Testis (tissue), 2 donors: ENCODE results near the gene RSPH1.

ENCODE experiments used
- POLR2A ChIP-seq: fragments of 450-650 bp; IDR thresholded peaks from one replicate; pipeline ENCODE4 v1.6.1; 2017; ENCODE audit warnings: antibody characterized with exemption, mild to moderate bottlenecking, moderate library complexity
- TF ChIP-seq, protein P1 (sequence below), 3 experiments: fragments of 450-650 bp in 2 of 3; fragments of 200-600 bp in 1 of 3; sonication (generic) in 1 of 3; IDR thresholded peaks; one replicate each; pipeline ENCODE4 v1.5.1; 2016 to 2019; ENCODE audit warnings: antibody characterized with exemption in 3 of 3, mild to moderate bottlenecking in 2 of 3, moderate library complexity in 1 of 3

DNA sequence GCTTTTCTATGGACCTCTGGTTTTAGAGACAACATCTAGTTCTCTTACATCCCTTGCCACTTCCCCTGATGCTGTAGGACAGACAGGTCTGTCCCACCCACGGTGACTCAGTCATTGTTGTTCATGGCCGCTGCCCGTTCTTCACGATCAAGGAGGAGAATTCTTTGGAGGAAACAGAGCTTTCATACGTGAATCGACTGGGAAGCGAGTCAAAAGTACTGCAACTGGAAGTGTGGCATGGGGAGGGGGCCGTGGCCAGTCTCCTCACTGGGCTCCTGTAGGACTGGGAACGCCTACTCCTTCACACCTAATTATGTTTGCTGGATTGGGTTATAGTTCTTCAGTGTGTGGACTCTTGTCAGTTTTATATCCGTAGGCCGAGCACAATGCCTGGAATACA, 13.2 kb upstream of the RSPH1 start:
- TF ChIP-seq, protein P1, sequence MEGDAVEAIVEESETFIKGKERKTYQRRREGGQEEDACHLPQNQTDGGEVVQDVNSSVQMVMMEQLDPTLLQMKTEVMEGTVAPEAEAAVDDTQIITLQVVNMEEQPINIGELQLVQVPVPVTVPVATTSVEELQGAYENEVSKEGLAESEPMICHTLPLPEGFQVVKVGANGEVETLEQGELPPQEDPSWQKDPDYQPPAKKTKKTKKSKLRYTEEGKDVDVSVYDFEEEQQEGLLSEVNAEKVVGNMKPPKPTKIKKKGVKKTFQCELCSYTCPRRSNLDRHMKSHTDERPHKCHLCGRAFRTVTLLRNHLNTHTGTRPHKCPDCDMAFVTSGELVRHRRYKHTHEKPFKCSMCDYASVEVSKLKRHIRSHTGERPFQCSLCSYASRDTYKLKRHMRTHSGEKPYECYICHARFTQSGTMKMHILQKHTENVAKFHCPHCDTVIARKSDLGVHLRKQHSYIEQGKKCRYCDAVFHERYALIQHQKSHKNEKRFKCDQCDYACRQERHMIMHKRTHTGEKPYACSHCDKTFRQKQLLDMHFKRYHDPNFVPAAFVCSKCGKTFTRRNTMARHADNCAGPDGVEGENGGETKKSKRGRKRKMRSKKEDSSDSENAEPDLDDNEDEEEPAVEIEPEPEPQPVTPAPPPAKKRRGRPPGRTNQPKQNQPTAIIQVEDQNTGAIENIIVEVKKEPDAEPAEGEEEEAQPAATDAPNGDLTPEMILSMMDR (IDR thresholded peaks at IDR 0.05) = no peak
- TF ChIP-seq POLR2A = no peak
